Measurements from ENCODE around the gene SLC5A11.

DNA sequence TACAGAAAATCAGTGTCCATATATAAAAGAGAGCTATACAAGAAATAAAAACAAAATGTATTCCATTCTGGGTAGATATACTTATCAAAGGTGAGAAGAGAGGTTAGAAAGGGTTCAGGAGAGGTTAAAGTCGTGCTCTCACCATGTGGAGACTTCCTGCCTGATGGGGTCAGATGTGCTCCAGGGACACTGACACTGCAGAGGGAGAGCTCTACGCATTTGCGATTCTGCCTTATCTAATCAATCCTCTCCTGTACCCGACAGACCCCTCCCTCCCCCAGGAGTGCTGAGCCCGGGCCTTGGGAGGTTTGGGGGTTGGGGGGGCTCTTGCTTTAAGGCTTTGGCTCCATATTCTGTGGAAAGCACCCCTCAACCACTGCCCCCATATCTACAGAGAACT is 16.6 kb upstream of the SLC5A11 start:
- TF ChIP-seq CTCF (IDR thresholded peaks at IDR 0.05; ENCODE audit: poor library complexity) (no peak), EZH2 (IDR thresholded peaks at IDR 0.05; ENCODE audit: borderline replicate concordance) (no peak)

Data from hepatocyte (in vitro differentiated cells).